ENCODE measurements around the gene FCRL6. TPM values are rescaled to one million over a fixed set of nuclear protein-coding genes. Genes with fewer than 3 reads are reported as not detected.

FCRL6 gene
- total and polyA plus RNA-seq, 2 donors (not counting 3 experiments of a cell fraction or from before 2014, with no cell fraction given): 0.06 TPM; not detected in 1

- no TSS peak for BruUV-seq (replicated peaks)
- Histone ChIP-seq H3K4me3 (replicated peaks in 1 of 3; ENCODE audit: insufficient read depth in 1 of 3, low read depth in 1 of 3, low read length in 3 of 3) (no peak overlapping the region), H3K79me2 (ENCODE audit: control insufficient read depth, insufficient read depth, low read length) (no peaks in the 10 kb centered on the region), H2AFZ (ENCODE audit: low read depth, low read length) (no peak overlapping the region), H3K9me1 (replicated peaks; ENCODE audit: control insufficient read depth, extremely low read depth, insufficient read depth, low read length) (no peaks in the 10 kb centered on the region), H4K20me1 (replicated peaks; ENCODE audit: control insufficient read depth, extremely low read depth, insufficient read depth, low read length) (no peaks in the 10 kb centered on the region), H3K27ac (ENCODE audit: insufficient read depth, low read depth, low read length) (no peak overlapping the region), H3K36me3 (ENCODE audit: control insufficient read depth in 2 of 2, extremely low read depth in 1 of 2, insufficient read depth in 2 of 2, low read length in 2 of 2) (no peaks in the 10 kb centered on the region), H3K4me1 (ENCODE audit: control insufficient read depth, extremely low read depth, insufficient read depth, low read length) (no peaks in the 10 kb centered on the region), H3K9ac (replicated peaks; ENCODE audit: extremely low read depth, insufficient read depth, low read length) (no peak overlapping the region), H3K4me2 (ENCODE audit: insufficient read depth, low read length) (no peak overlapping the region), H3K9me3 (replicated peaks; ENCODE audit: control insufficient read depth, insufficient read depth, low read length) (no peaks in the 10 kb centered on the region), H3K27me3 (ENCODE audit: control insufficient read depth in 2 of 2, insufficient read depth in 2 of 2, low read length in 2 of 2) (peaks cover 4 to 9% of the 10 kb centered on the region in 2 experiments)
- intact Hi-C loops (cut with micrococcal nuclease): no loop called here
- FAIRE-seq (no peak), DNase-seq (ENCODE audit: low read depth, low spot score) (no peak)
- dilution Hi-C loops (cut with MboI; ENCODE audit: extremely low pct_ligation_motif_present, low sequenced_read_pairs): no loop called here
- no peak for TF ChIP-seq POLR2AphosphoS5 (IDR thresholded peaks at IDR 0.05; ENCODE audit: insufficient read depth, low read depth, low read length)
- no peak for TF ChIP-seq EZH2 (IDR thresholded peaks at IDR 0.05; ENCODE audit: borderline replicate concordance, low read depth, low read length, severe bottlenecking)
- TF ChIP-seq FOS (IDR thresholded peaks at IDR 0.05; ENCODE audit: borderline replicate concordance, insufficient read depth, low read length): no peak
- TF ChIP-seq JUN (IDR thresholded peaks at IDR 0.05; ENCODE audit: borderline replicate concordance, insufficient read depth, insufficient read length, low read depth): no peak
- TF ChIP-seq CTCF (IDR thresholded peaks at IDR 0.05; ENCODE audit: extremely low read depth in 1 of 2, insufficient read depth in 1 of 2, low read depth in 1 of 2, low read length in 2 of 2): no peak
- TF ChIP-seq GATA2 (IDR thresholded peaks at IDR 0.05; ENCODE audit: insufficient read depth, insufficient read length, low read depth, low read length): no peak
- no peak for TF ChIP-seq MYC (IDR thresholded peaks at IDR 0.05; ENCODE audit: low read depth, low read length)
- TF ChIP-seq MAX (IDR thresholded peaks at IDR 0.05; ENCODE audit: insufficient read depth, insufficient read length): no peak
- CTCF ChIA-PET: interaction anchor here (0.6 to 9.0 kb wide), 9 partner anchors 22 to 696 kb away, joined by 3 to 71 read pairs (median 7); no protein-coding TSS in a partner anchor
- POLR2A ChIA-PET: no interaction called here
Observed at GRCh38 chr1:159828176-159828575, 26.0 kb downstream of the FCRL6 start.
